ENCODE results near the gene UBASH3A. TPM values are rescaled to one million over a fixed set of nuclear protein-coding genes. Genes with fewer than 3 reads are reported as not detected.

UBASH3A gene
- total and polyA plus RNA-seq, 12 donors = 0.09 to 1.2 (median 0.44) TPM; not detected in 2

- WGBS, 4 donors = 72 to 80% (median 77%) methylated on average over 9 of the region's 9 CpGs
- intact Hi-C loops (cut with DNase I) = loop anchor here in 1 of 2 donors (10.0 kb wide), 1 partner anchor 150 kb away; no protein-coding TSS in a partner anchor
Measured at GRCh38 chr21:42454786-42455185, 51.1 kb downstream of the UBASH3A start.

GRCh38 chr21:42455196-42455595 is 51.5 kb downstream of the UBASH3A start:
- WGBS, 4 donors = 76 to 81% (median 80%) methylated on average over 9 of the region's 9 CpGs
- Histone ChIP-seq H3K36me3 (replicated peaks in 1 of 2) (no peaks in the 10 kb centered on the region), H3K9me3 (replicated peaks in 1 of 3) (no peaks in the 10 kb centered on the region), H3K4me3 (no peak overlapping the region), H3K4me1 (replicated peaks in 1 of 2) (no peaks in the 10 kb centered on the region), H3K27me3 (no peaks in the 10 kb centered on the region), H3K27ac (no peak overlapping the region)
- DNase-seq = no peak
- intact Hi-C loops (cut with DNase I) = loop anchor here in 1 of 2 donors (10.0 kb wide), 1 partner anchor 150 kb away; no protein-coding TSS in a partner anchor
- no peak for TF ChIP-seq POLR2A (IDR thresholded peaks at IDR 0.05)
- TF ChIP-seq CTCF (IDR thresholded peaks at IDR 0.05) = no peak

More at GRCh38 chr21:42454786-42455185, 51.1 kb downstream of the UBASH3A start:
- DNase-seq = no peak
- no peaks in the 10 kb centered on the region for H3K4me1 ChIP-seq (replicated peaks in 1 of 2)
- no peak overlapping the region for H3K27ac ChIP-seq
- no peaks in the 10 kb centered on the region for H3K27me3 ChIP-seq
- H3K36me3 ChIP-seq (replicated peaks in 1 of 2) = no peaks in the 10 kb centered on the region
- no peak overlapping the region for H3K4me3 ChIP-seq
- H3K9me3 ChIP-seq (replicated peaks in 1 of 3) = no peaks in the 10 kb centered on the region
- TF ChIP-seq CTCF (IDR thresholded peaks at IDR 0.05) (no peak), POLR2A (IDR thresholded peaks at IDR 0.05) (no peak)

- intact Hi-C loops (cut with DNase I) = loop anchor here in 1 of 2 donors (10.0 kb wide), 1 partner anchor 151 kb away; no protein-coding TSS in a partner anchor
- no peaks in the 10 kb centered on the region for H3K36me3 ChIP-seq (replicated peaks in 1 of 2)
- DNase-seq = no peak
- H3K27me3 ChIP-seq = no peaks in the 10 kb centered on the region
- no peak for TF ChIP-seq POLR2A (IDR thresholded peaks at IDR 0.05)
- no peak for TF ChIP-seq CTCF (IDR thresholded peaks at IDR 0.05)
- no peak overlapping the region for H3K27ac ChIP-seq
- no peaks in the 10 kb centered on the region for H3K4me1 ChIP-seq (replicated peaks in 1 of 2)
- H3K4me3 ChIP-seq = no peak overlapping the region
- WGBS, 4 donors = 66 to 80% (median 74%) methylated on average over 7 to 10 of the region's 10 CpGs
- no peaks in the 10 kb centered on the region for H3K9me3 ChIP-seq (replicated peaks in 1 of 3)
Measured at GRCh38 chr21:42455754-42456440, 52.2 kb downstream of the UBASH3A start.

GRCh38 chr21:42456457-42456856 is 52.8 kb downstream of the UBASH3A start:
- Histone ChIP-seq H3K27me3 (no peaks in the 10 kb centered on the region), H3K9me3 (replicated peaks in 1 of 3) (no peaks in the 10 kb centered on the region), H3K4me1 (replicated peaks in 1 of 2) (no peaks in the 10 kb centered on the region), H3K36me3 (replicated peaks in 1 of 2) (no peaks in the 10 kb centered on the region), H3K4me3 (no peak overlapping the region), H3K27ac (no peak overlapping the region)
- DNase-seq = no peak
- TF ChIP-seq POLR2A (IDR thresholded peaks at IDR 0.05) (no peak), CTCF (IDR thresholded peaks at IDR 0.05) (no peak)
- WGBS, 4 donors = 79 to 87% (median 80%) methylated on average over 8 of the region's 8 CpGs
- intact Hi-C loops (cut with DNase I) = loop anchor here in 1 of 2 donors (10.0 kb wide), 1 partner anchor 152 kb away; no protein-coding TSS in a partner anchor
